H1 (cell line): Measurements from ENCODE around the gene HLA-E. TPM values are rescaled to one million over a fixed set of nuclear protein-coding genes. Genes with fewer than 3 reads are reported as not detected.
"Not testable (repeated sequence)": the region's sequence is repeated elsewhere in the genome, so short reads cannot be mapped to it uniquely, and the experiment has no call there.

Experiments used
- CTCF ChIA-PET: fragments of 300-600 bp; sonication (Branson Sonifier 250); formaldehyde crosslinking; loops from one replicate; lab custom pipeline; 2021; ENCODE audit not compliant: partially characterized antibody; lab: Charles Lee
- POLR2A ChIA-PET: fragments of 300-600 bp; sonication (Branson Sonifier 250); formaldehyde crosslinking; loops from one replicate; lab custom pipeline; 2021; ENCODE audit warnings: inconsistent platforms; ENCODE audit not compliant: partially characterized antibody; lab: Charles Lee
- DNase-seq, 2 experiments: peaks; one replicate each; pipeline versions ENCODE4 v3.0.0 to v3.0.0-alpha.2; 2010 to 2022; ENCODE audit warnings: low spot score in 2 of 2, low read depth in 1 of 2, mixed read lengths in 1 of 2
- FAIRE-seq: peaks from 2 replicates; lab custom pipeline; 2011; peaks lifted over from hg19 to GRCh38; lab: Jason Lieb, UNC
- H2AFZ ChIP-seq: 2 replicates; pipeline ENCODE4 v1.8.1; 2012; ENCODE audit warnings: low read length, inconsistent platforms
- H2AK5ac ChIP-seq: 2 replicates; pipeline ENCODE4 v1.6.1; 2013; ENCODE audit warnings: low read depth, low read length
- H2BK120ac ChIP-seq: replicated peaks from 2 replicates; pipeline ENCODE3; 2013; ENCODE audit warnings: low read depth, low read length, inconsistent platforms
- H2BK12ac ChIP-seq: 2 replicates; pipeline ENCODE4 v1.6.1; 2013; ENCODE audit warnings: low read depth, low read length
- H2BK15ac ChIP-seq: 2 replicates; pipeline ENCODE4 v1.6.1; 2013; ENCODE audit warnings: low read length
- H2BK20ac ChIP-seq: 2 replicates; pipeline ENCODE4 v1.6.1; 2013; ENCODE audit warnings: low read length
- H2BK5ac ChIP-seq: 2 replicates; pipeline ENCODE4 v1.6.1; 2013; ENCODE audit warnings: low read depth, low read length
- H3K14ac ChIP-seq: 2 replicates; pipeline ENCODE4 v1.6.1; 2013; ENCODE audit warnings: inconsistent platforms; ENCODE audit not compliant: insufficient read length
- H3K18ac ChIP-seq: 2 replicates; pipeline ENCODE4 v1.6.1; 2013; ENCODE audit warnings: low read length; ENCODE audit errors: extremely low read depth
- H3K23ac ChIP-seq: 2 replicates; pipeline ENCODE4 v1.6.1; 2013; ENCODE audit warnings: inconsistent platforms; ENCODE audit not compliant: insufficient read length
- H3K23me2 ChIP-seq: 2 replicates; pipeline ENCODE4 v1.6.1; 2013; ENCODE audit warnings: low read depth, low read length
- H3K27ac ChIP-seq: 2 replicates; pipeline ENCODE4 v1.6.1; 2011; ENCODE audit warnings: low read depth, low read length, inconsistent platforms
- H3K27me3 ChIP-seq, 4 experiments: replicated peaks in 1 of 4; 1 replicate in 1 of 4; 2 replicates in 3 of 4; pipeline versions ENCODE4 v1.6.1 to v1.8.1; 2011 to 2013; ENCODE audit warnings: low read length in 3 of 4, mild to moderate bottlenecking in 3 of 4, inconsistent platforms in 2 of 4, mixed read lengths in 2 of 4, moderate library complexity in 1 of 4; ENCODE audit not compliant: control insufficient read depth in 3 of 4, insufficient read depth in 3 of 4; ENCODE audit errors: extremely low read depth in 1 of 4
- H3K36me3 ChIP-seq, 4 experiments: 2 replicates each; pipeline versions ENCODE4 v1.6.1 to v1.8.1; 2011 to 2013; ENCODE audit warnings: mild to moderate bottlenecking in 4 of 4, low read length in 3 of 4, moderate library complexity in 2 of 4, control low read depth in 1 of 4, inconsistent platforms in 1 of 4; ENCODE audit not compliant: insufficient read depth in 4 of 4, control insufficient read depth in 2 of 4
- H3K4ac ChIP-seq: replicated peaks from 2 replicates; pipeline ENCODE3; 2013; ENCODE audit warnings: low read length, low read depth, mixed read lengths, inconsistent platforms; ENCODE audit not compliant: insufficient read length
- H3K4me1 ChIP-seq, 4 experiments: replicated peaks in 1 of 4; 1 replicate in 1 of 4; 2 replicates in 3 of 4; pipeline versions ENCODE4 v1.6.1 to v1.8.1; 2011 to 2013; ENCODE audit warnings: low read length in 3 of 4, inconsistent platforms in 2 of 4, mixed read lengths in 1 of 4; ENCODE audit not compliant: insufficient read depth in 4 of 4, control insufficient read depth in 3 of 4
- H3K4me2 ChIP-seq, 2 experiments: 2 replicates each; pipeline versions ENCODE4 v1.6.1 to v1.8.1; 2011 to 2013; ENCODE audit warnings: low read depth in 2 of 2, low read length in 2 of 2, control low read depth in 1 of 2, inconsistent platforms in 1 of 2, mild to moderate bottlenecking in 1 of 2; ENCODE audit not compliant: insufficient read depth in 1 of 2
- H3K4me3 ChIP-seq, 4 experiments: fragments of 200-600, 300-600 bp in 1 of 4; sonication (generic), shearing (Covaris generic), sonication (Bioruptor Twin) in 1 of 4; 2 replicates each; pipeline versions ENCODE4 v1.5.1 to v1.8.1; 2011 to 2016; ENCODE audit warnings: low read length in 4 of 4, low read depth in 3 of 4, control low read depth in 2 of 4, inconsistent platforms in 2 of 4, mild to moderate bottlenecking in 2 of 4, mixed read lengths in 1 of 4, moderate library complexity in 1 of 4; ENCODE audit not compliant: insufficient read depth in 2 of 4; ENCODE audit errors: extremely low read depth in 1 of 4
- H3K56ac ChIP-seq: replicated peaks from 2 replicates; pipeline ENCODE3; 2013; ENCODE audit warnings: low read depth, mild to moderate bottlenecking, mixed read lengths, low read length, inconsistent platforms; ENCODE audit not compliant: insufficient read length
- H3K79me1 ChIP-seq: 2 replicates; pipeline ENCODE4 v1.6.1; 2013; ENCODE audit warnings: low read depth, low read length, control low read depth
- H3K79me2 ChIP-seq, 2 experiments: 2 replicates each; pipeline versions ENCODE4 v1.6.1 to v1.8.1; 2012 to 2013; ENCODE audit warnings: low read length in 2 of 2, mild to moderate bottlenecking in 2 of 2, inconsistent platforms in 1 of 2; ENCODE audit not compliant: insufficient read depth in 2 of 2, control insufficient read depth in 1 of 2
- H3K9ac ChIP-seq, 4 experiments: replicated peaks in 1 of 4; 1 replicate in 1 of 4; 2 replicates in 3 of 4; pipeline versions ENCODE4 v1.6.1 to v1.8.1; 2011 to 2013; ENCODE audit warnings: low read depth in 3 of 4, low read length in 3 of 4, control low read depth in 2 of 4, mild to moderate bottlenecking in 2 of 4, moderate library complexity in 2 of 4, inconsistent platforms in 1 of 4; ENCODE audit errors: extremely low read depth in 1 of 4
- H3K9me3 ChIP-seq, 2 experiments: 2 replicates each; pipeline versions ENCODE4 v1.6.1 to v1.8.1; 2012 to 2013; ENCODE audit warnings: mild to moderate bottlenecking in 2 of 2, moderate library complexity in 2 of 2, control low read depth in 1 of 2, inconsistent platforms in 1 of 2, low read depth in 1 of 2, low read length in 1 of 2, mixed read lengths in 1 of 2; ENCODE audit not compliant: insufficient read depth in 2 of 2
- H4K20me1 ChIP-seq, 2 experiments: replicated peaks in 1 of 2; 2 replicates each; pipeline versions ENCODE3 to v1.8.1; 2011 to 2013; ENCODE audit warnings: inconsistent platforms in 2 of 2, low read length in 2 of 2, mild to moderate bottlenecking in 1 of 2; ENCODE audit not compliant: insufficient read depth in 2 of 2, control insufficient read depth in 1 of 2
- H4K5ac ChIP-seq: 2 replicates; pipeline ENCODE4 v1.6.1; 2013; ENCODE audit warnings: low read length, low read depth, mixed read lengths, inconsistent platforms; ENCODE audit not compliant: insufficient read length
- H4K8ac ChIP-seq: 2 replicates; pipeline ENCODE4 v1.8.0; 2013; ENCODE audit warnings: mild to moderate bottlenecking, moderate library complexity, low read length, inconsistent platforms; ENCODE audit not compliant: insufficient read depth; ENCODE audit errors: extremely low read depth
- H4K91ac ChIP-seq: replicated peaks from 2 replicates; pipeline ENCODE3; 2013; ENCODE audit warnings: low read length, mixed read lengths, inconsistent platforms; ENCODE audit not compliant: insufficient read length
- WGBS, 2 experiments: shearing (Covaris generic) in 1 of 2; methylation state at CpG; one replicate each; pipeline versions ENCODE4 v1.1.6 to v1.1.7; 2013 to 2015; ENCODE audit warnings: low lambda C conversion rate in 2 of 2, mixed read lengths in 2 of 2, inconsistent platforms in 1 of 2, low coverage in 1 of 2, missing lambda C conversion rate in 1 of 2; ENCODE audit not compliant: insufficient replicate concordance in 2 of 2, insufficient coverage in 1 of 2, insufficient read length in 1 of 2; ENCODE audit errors: extremely low coverage in 1 of 2, missing lambda C conversion rate in 1 of 2; 5-methylcytosine and 5-hydroxymethylcytosine counted together
- polyA plus RNA-seq, 7 experiments: library from polyadenylated mRNA; depleted of rRNA in 3 of 7; stranded (reverse) in 5 of 7; unstranded in 2 of 7; fragments of >200 nt in 5 of 7; fragments of 200-250 nt in 2 of 7; gene quantifications; 1 replicate in 5 of 7; 2 replicates in 1 of 7; 4 replicates in 1 of 7; pipeline versions ENCODE4 v1.2.1 to v1.2.3, GENCODE V29; 2011 to 2013; ENCODE audit warnings: missing spikeins in 2 of 7, mixed read lengths in 2 of 7
- total RNA-seq: library from RNA; stranded (reverse); fragmentation: NEBNext Ultra II Directional; extraction: Animal tissue kit (Norgen Biotek cat#: 25700); gene quantifications from 2 replicates; pipeline ENCODE4 v1.2.1, GENCODE V29; 2021

Gene HLA-E
- total and polyA plus RNA-seq, 2 of the 8 experiments (the other 6 are each of a cell fraction or from before 2014, with no cell fraction given) = 20.2 to 28.0 TPM

GRCh38 chr6:30475116-30475515 lies 14.2 kb upstream of the HLA-E start:
- H2BK12ac ChIP-seq, H4K91ac ChIP-seq, H2BK20ac ChIP-seq, H4K20me1 ChIP-seq, H3K4me2 ChIP-seq, H3K36me3 ChIP-seq, H3K23ac ChIP-seq, H3K27ac ChIP-seq, H2BK15ac ChIP-seq, H3K4me1 ChIP-seq, H4K8ac ChIP-seq, H4K5ac ChIP-seq, POLR2A ChIA-PET, H3K9ac ChIP-seq, H3K9me3 ChIP-seq, DNase-seq, H2AFZ ChIP-seq, H2BK120ac ChIP-seq, H2BK5ac ChIP-seq, H2AK5ac ChIP-seq, H3K14ac ChIP-seq, H3K79me1 ChIP-seq, FAIRE-seq, H3K4ac ChIP-seq, H3K23me2 ChIP-seq, H3K79me2 ChIP-seq, CTCF ChIA-PET, H3K27me3 ChIP-seq, H3K56ac ChIP-seq, H3K4me3 ChIP-seq, H3K18ac ChIP-seq: not testable (repeated sequence)
- 93% methylated on average over 3 of the region's 26 CpGs; no CpG with 5 or more reads in 1 of the 2 experiments for WGBS, 2 experiments
